WI38 (cell line): ENCODE results near the gene MTFMT.

Experiments
- H3K4me3 ChIP-seq: 2 replicates; pipeline ENCODE4 v1.5.1; 2011; ENCODE audit warnings: low read depth, mild to moderate bottlenecking, control low read depth, low read length
- CTCF ChIP-seq: IDR thresholded peaks from 2 replicates; pipeline ENCODE4 v1.5.1; 2012; ENCODE audit warnings: low read depth, mild to moderate bottlenecking, control low read depth, low read length

Gene MTFMT

DNA sequence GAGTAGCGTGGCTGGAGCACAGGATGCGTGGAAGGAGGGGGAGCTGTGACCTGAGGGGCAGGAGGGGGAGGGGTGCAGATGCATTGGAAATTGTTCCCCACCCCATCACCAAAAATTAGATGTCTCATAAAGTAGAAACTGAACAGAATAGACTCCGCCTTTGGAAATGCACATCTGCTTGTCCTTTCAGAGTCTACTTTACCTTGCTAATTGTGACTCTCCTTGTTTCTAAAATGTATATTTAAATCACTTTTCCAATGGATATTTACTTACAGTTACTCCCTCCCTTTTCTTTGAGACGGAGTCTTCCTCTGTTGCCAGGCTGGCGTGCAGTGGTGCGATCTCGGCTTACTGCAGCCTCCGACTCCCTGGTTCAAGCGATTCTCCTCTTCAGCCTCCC is 70.3 kb downstream of the MTFMT start:
- H3K4me3 ChIP-seq, result no peak overlapping the region
- TF ChIP-seq CTCF, result no peak

GRCh38 chr15:64954395-64954794 is 75.0 kb downstream of the MTFMT start:
- H3K4me3 ChIP-seq, result no peak overlapping the region
- TF ChIP-seq CTCF, result no peak

- H3K4me3 ChIP-seq, result no peak overlapping the region
- TF ChIP-seq CTCF, result no peak
These were observed 77.5 kb downstream of the MTFMT start for GRCh38 chr15:64951777-64952418.
